Transverse colon (tissue), 4 donors: Measurements from ENCODE around the gene ZNF687. TPM values are rescaled to one million over a fixed set of nuclear protein-coding genes. Genes with fewer than 3 reads are reported as not detected.

Source experiments
- DNase-seq: peaks from one replicate; pipeline ENCODE4 v3.0.0-alpha.2; 2019
- H3K27ac ChIP-seq, 4 donors: fragments of 200-600 bp; sonication (generic); 2 replicates each; pipeline ENCODE4 v1.5.1; 2016 to 2018; ENCODE audit warnings: inconsistent platforms in 4 of 4
- H3K27me3 ChIP-seq: fragments of 200-600 bp; sonication (generic); 2 replicates; pipeline ENCODE4 v1.5.1; 2017; ENCODE audit warnings: inconsistent platforms
- H3K36me3 ChIP-seq, 4 donors: fragments of 200-600 bp; sonication (generic); 2 replicates each; pipeline ENCODE4 v1.5.1; 2017 to 2019; ENCODE audit warnings: inconsistent platforms in 4 of 4
- H3K4me1 ChIP-seq, 4 donors: fragments of 200-600 bp; sonication (generic); 2 replicates each; pipeline ENCODE4 v1.5.1; 2017 to 2020; ENCODE audit warnings: inconsistent platforms in 4 of 4
- H3K4me3 ChIP-seq, 4 donors: fragments of 200-600 bp; sonication (generic); 1 replicate in 1 of 4; 2 replicates in 3 of 4; pipeline versions ENCODE4 v1.5.1 to v1.6.1; 2017 to 2019; ENCODE audit warnings: inconsistent platforms in 4 of 4
- H3K9me3 ChIP-seq, 2 donors: fragments of 200-600 bp; sonication (generic); 2 replicates each; pipeline ENCODE4 v1.5.1; 2017 to 2019; ENCODE audit warnings: inconsistent platforms in 2 of 2
- CTCF ChIP-seq, 5 experiments: fragments of 200-600 bp in 3 of 5; fragments of 450-650 bp in 2 of 5; sonication (generic) in 3 of 5; IDR thresholded peaks; 1 replicate in 2 of 5; 2 replicates in 3 of 5; pipeline ENCODE4 v1.5.1; 2016 to 2017; ENCODE audit warnings: antibody characterized with exemption in 5 of 5, inconsistent platforms in 3 of 5, mild to moderate bottlenecking in 2 of 5, moderate library complexity in 1 of 5
- EP300 ChIP-seq: sonication (generic); formaldehyde crosslinking; IDR thresholded peaks from one replicate; pipeline ENCODE4 v1.6.1; 2017; ENCODE audit warnings: antibody characterized with exemption, low read depth
- POLR2A ChIP-seq: fragments of 450-650 bp; IDR thresholded peaks from one replicate; pipeline ENCODE4 v1.6.1; 2016; ENCODE audit warnings: antibody characterized with exemption, mild to moderate bottlenecking, moderate library complexity
- POLR2AphosphoS5 ChIP-seq, 3 donors: sonication (generic); formaldehyde crosslinking; IDR thresholded peaks; one replicate each; pipeline ENCODE4 v1.6.1; 2016; ENCODE audit warnings: antibody characterized with exemption in 3 of 3
- WGBS, 2 donors: methylation state at CpG; one replicate each; pipeline ENCODE4 v1.1.5; 2018; ENCODE audit warnings: low coverage in 1 of 2; 5-methylcytosine and 5-hydroxymethylcytosine counted together
- in situ Hi-C, 4 donors: fragments of 200-750 bp; cut with MboI; loops; one replicate each; pipeline versions ENCODE4 v1.15.0 to v1.15.1; 2017; ENCODE audit warnings: low sequenced_read_pairs in 3 of 4, low pct_ligation_motif_present in 1 of 4, low pct_unique_long_range_greater_than_20kb in 1 of 4
- intact Hi-C: fragments of 100-400 bp; cut with DNase I; formaldehyde crosslinking; loops from one replicate; pipeline ENCODE4 v1.15.1; 2023; ENCODE audit warnings: low total_unique reads
- small RNA-seq, 4 donors: library from RNA; depleted of rRNA; stranded (forward); fragments of <200 nt; gene quantifications; one replicate each; pipeline ENCODE3, GENCODE V24; 2016
- total RNA-seq, 4 donors: library from RNA; depleted of rRNA; stranded (reverse); fragments of >200 nt; gene quantifications; one replicate each; pipeline ENCODE4 v1.1.0, GENCODE V29; 2016

Gene ZNF687
- total RNA-seq, 4 donors from 2014 or later: 24.5 to 41.9 (median 31.5) TPM

GRCh38 chr1:151336556-151336955 is 54.5 kb downstream of the ZNF687 start:
- Histone ChIP-seq H3K9me3 (no peaks in the 10 kb centered on the region), H3K4me1 (peaks cover 0 to 3% (median 0%) of the 10 kb centered on the region in 4 donors), H3K36me3 (no peaks in the 10 kb centered on the region), H3K27ac (no peak overlapping the region), H3K27me3 (no peaks in the 10 kb centered on the region), H3K4me3 (no peak overlapping the region)
- 83 to 94% methylated on average over 3 of the region's 3 CpGs for WGBS, 2 donors
- no peak for DNase-seq
- intact Hi-C loops (no loop called here), in situ Hi-C loops (no loop called here)
- TF ChIP-seq CTCF (IDR thresholded peaks at IDR 0.05): no peak
- TF ChIP-seq EP300: no peak
- TF ChIP-seq POLR2A: no peak
- no peak for TF ChIP-seq POLR2AphosphoS5 (IDR thresholded peaks at IDR 0.05)

- H3K9me3 ChIP-seq: no peaks in the 10 kb centered on the region
- peaks cover 0 to 8% (median 6%) of the 10 kb centered on the region in 4 donors for H3K4me1 ChIP-seq
- H3K27ac ChIP-seq: peak overlapping the region; percentile 28 to 52 (median 45)
- H3K4me3 ChIP-seq: no peak overlapping the region
- TF ChIP-seq CTCF (IDR thresholded peaks at IDR 0.05) (peak; percentile 61 to 80 (median 65)), POLR2AphosphoS5 (IDR thresholded peaks at IDR 0.05) (no peak)
- peaks cover 0 to 9% (median 0%) of the 10 kb centered on the region in 4 donors for H3K36me3 ChIP-seq
- intact Hi-C loops (loop anchor here (5.0 kb wide), 1 partner anchor 39 kb away; no protein-coding TSS in a partner anchor), in situ Hi-C loops (loop anchor here in 1 of 4 donors (5.0 kb wide), 1 partner anchor 44 kb away; no protein-coding TSS in a partner anchor)
- no peaks in the 10 kb centered on the region for H3K27me3 ChIP-seq
- 29 to 70% methylated on average over 2 to 7 of the region's 7 CpGs for WGBS, 2 donors
- DNase-seq: peak; percentile 38
Observed at GRCh38 chr1:151340870-151341754, 59.0 kb downstream of the ZNF687 start.

Small RNAs within 50 kb of the gene (small RNA-seq; reads per million reads assigned to genes)
- 0 reads per million in 4 donors for gene RN7SL444P

Other genes with a start within 250 kb of the ZNF687 start
- 1 to 10 TPM in 2 of 4 donors, under 1 TPM in 1, not detected in 1; 0.68 to 10.0 (median 2.5) TPM for gene BNIPL, start 245.7 kb upstream of the ZNF687 start, total RNA-seq
- gene C1orf56, start 234.5 kb upstream of the ZNF687 start, total RNA-seq: 1 to 10 TPM; 1.5 to 3.7 (median 2.8) TPM
- 10 to 100 TPM; 34.4 to 90.2 (median 57.5) TPM for gene CDC42SE1, start 222.7 kb upstream of the ZNF687 start, total RNA-seq
- 1 to 10 TPM in 3 of 4 donors, not detected in 1; 1.2 to 3.2 (median 1.3) TPM for gene MLLT11, start 221.9 kb upstream of the ZNF687 start, total RNA-seq
- 10 to 100 TPM in 3 of 4 donors, 1 to 10 TPM in 1; 9.6 to 19.8 (median 10.2) TPM for gene GABPB2, start 211.5 kb upstream of the ZNF687 start, total RNA-seq
- gene SEMA6C, start 135.7 kb upstream of the ZNF687 start, total RNA-seq: 10 to 100 TPM in 1 of 4 donors, 1 to 10 TPM in 3; 1.8 to 16.3 (median 2.9) TPM
- gene TNFAIP8L2, start 125.7 kb upstream of the ZNF687 start, total RNA-seq: 1 to 10 TPM; 2.0 to 5.2 (median 4.2) TPM
- 10 to 100 TPM in 1 of 4 donors, 1 to 10 TPM in 3; 1.4 to 15.7 (median 7.3) TPM for gene LYSMD1, start 116.4 kb upstream of the ZNF687 start, total RNA-seq
- gene SCNM1, start 116.2 kb upstream of the ZNF687 start, total RNA-seq: 10 to 100 TPM in 3 of 4 donors, 1 to 10 TPM in 1; 9.0 to 35.4 (median 25.1) TPM
- gene TMOD4, start 106.3 kb upstream of the ZNF687 start, total RNA-seq: not detected
- 10 to 100 TPM in 3 of 4 donors, 1 to 10 TPM in 1; 4.9 to 26.6 (median 20.1) TPM for gene VPS72, start 92.1 kb upstream of the ZNF687 start, total RNA-seq
- gene PIP5K1A, start 83.7 kb upstream of the ZNF687 start, total RNA-seq: 10 to 100 TPM; 46.7 to 78.2 (median 59.4) TPM
- 100 to 1,000 TPM in 1 of 4 donors, 10 to 100 TPM in 3; 41.9 to 111 (median 79.5) TPM for gene PSMD4, start 27.6 kb upstream of the ZNF687 start, total RNA-seq
- gene PI4KB, start 45.1 kb downstream of the ZNF687 start, total RNA-seq: 10 to 100 TPM; 68.0 to 95.9 (median 79.8) TPM
- gene RFX5, start 65.0 kb downstream of the ZNF687 start, total RNA-seq: 10 to 100 TPM; 17.7 to 61.0 (median 35.4) TPM
- gene SELENBP1, start 90.4 kb downstream of the ZNF687 start, total RNA-seq: 1,000 to 10,000 TPM; 1,079 to 3,856 (median 3,214) TPM
- gene PSMB4, start 117.3 kb downstream of the ZNF687 start, total RNA-seq: 100 to 1,000 TPM in 3 of 4 donors, 10 to 100 TPM in 1; 84.4 to 188 (median 140) TPM
- gene POGZ, start 177.2 kb downstream of the ZNF687 start, total RNA-seq: 10 to 100 TPM; 44.1 to 90.9 (median 72.7) TPM
- 100 to 1,000 TPM; 123 to 351 (median 172) TPM for gene CGN, start 229.1 kb downstream of the ZNF687 start, total RNA-seq